GM12891 (cell line): Measurements from ENCODE around the gene FOSL2.

Source experiments
- PAX5 ChIP-seq: IDR thresholded peaks from 2 replicates; pipeline ENCODE4 v1.6.1; 2011; ENCODE audit warnings: low read length, moderate library complexity, mild to moderate bottlenecking; ENCODE audit not compliant: insufficient read depth, severe bottlenecking
- POLR2A ChIP-seq: IDR thresholded peaks from 2 replicates; pipeline ENCODE4 v1.6.1; 2011; ENCODE audit warnings: low read depth, low read length, control low read depth
- POLR2AphosphoS5 ChIP-seq: IDR thresholded peaks from 2 replicates; pipeline ENCODE4 v1.6.1; 2011; ENCODE audit warnings: low read depth, low read length, control low read depth
- TAF1 ChIP-seq: IDR thresholded peaks from 2 replicates; pipeline ENCODE4 v1.6.1; 2011; ENCODE audit warnings: low read depth, low read length, control low read depth

DNA sequence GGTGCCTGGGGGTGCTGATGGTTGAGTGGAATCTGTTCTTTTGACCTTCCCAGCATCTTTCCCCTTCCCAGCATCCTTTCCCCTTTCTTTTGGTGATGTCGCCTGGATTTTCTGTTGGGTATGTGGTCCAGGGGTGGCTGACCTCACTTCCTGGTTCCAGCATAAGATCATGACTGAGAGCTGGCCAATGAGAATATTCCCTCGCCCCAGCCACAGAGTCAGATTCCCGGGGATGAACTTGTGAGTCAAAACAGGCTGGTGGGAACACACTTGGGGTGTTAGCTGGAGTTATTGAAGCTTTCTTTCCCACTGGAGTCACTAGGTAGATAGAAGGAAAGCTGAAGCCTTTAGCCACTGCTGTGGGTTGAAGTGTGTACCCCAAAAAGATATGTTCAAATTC lies 28.0 kb upstream of the FOSL2 start:
- no peak for TF ChIP-seq POLR2AphosphoS5
- no peak for TF ChIP-seq POLR2A
- TF ChIP-seq TAF1: no peak
- TF ChIP-seq PAX5: no peak
